ENCODE measurements around the gene ADH6.
"Not testable (repeated sequence)": the region's sequence is repeated elsewhere in the genome, so short reads cannot be mapped to it uniquely, and the experiment has no call there.

ADH6 gene

GRCh38 chr4:99189900-99190299 is 29.1 kb downstream of the ADH6 start:
- not testable (repeated sequence) for DNase-seq

- DNase-seq: no peak
Observed at GRCh38 chr4:99186029-99186428, 33.0 kb downstream of the ADH6 start.

GRCh38 chr4:99185581-99185980 is 33.5 kb downstream of the ADH6 start:
- DNase-seq: no peak

GRCh38 chr4:99180382-99181070 is 38.5 kb downstream of the ADH6 start:
- no peak for DNase-seq

GRCh38 chr4:99179626-99180025 is 39.4 kb downstream of the ADH6 start:
- no peak for DNase-seq

- no peak for DNase-seq
Observed at GRCh38 chr4:99179178-99179577, 39.9 kb downstream of the ADH6 start.

GRCh38 chr4:99166544-99166943 is 52.5 kb downstream of the ADH6 start:
- no peak for DNase-seq

- no peak for DNase-seq
Observed at GRCh38 chr4:99165978-99166377, 53.1 kb downstream of the ADH6 start.

- no peak for DNase-seq
Observed at GRCh38 chr4:99161373-99162099, 57.5 kb downstream of the ADH6 start.

GRCh38 chr4:99159699-99160098 is 59.3 kb downstream of the ADH6 start:
- no peak for DNase-seq

- DNase-seq: no peak
Observed at GRCh38 chr4:99157478-99157935, 61.5 kb downstream of the ADH6 start.

- DNase-seq: no peak
Observed at GRCh38 chr4:99156992-99157391, 62.1 kb downstream of the ADH6 start.

- DNase-seq: no peak
Observed at GRCh38 chr4:99154658-99155342, 64.2 kb downstream of the ADH6 start.

All from NCI-H146 (cell line).